Fibroblast of mammary gland (primary cell): ENCODE results near the gene RELN.

ENCODE experiments used
- DNase-seq: peaks from one replicate; pipeline ENCODE4 v3.0.0-alpha.2; 2010; ENCODE audit warnings: low read depth
- H3K4me3 ChIP-seq: 2 replicates; pipeline ENCODE4 v1.5.1; 2011; ENCODE audit warnings: low read depth, mild to moderate bottlenecking, low read length, moderate library complexity; ENCODE audit not compliant: control insufficient read depth
- CTCF ChIP-seq: conservative IDR thresholded peaks from 2 replicates; pipeline ENCODE4 v1.5.1; 2011; ENCODE audit warnings: low read depth, low read length, inconsistent platforms; ENCODE audit not compliant: control insufficient read depth, insufficient read depth

Gene RELN

GRCh38 chr7:103690242-103690974, 299.1 kb downstream of the RELN start:
- TF ChIP-seq CTCF, result no peak
- no peak for DNase-seq
- no peak overlapping the region for H3K4me3 ChIP-seq

GRCh38 chr7:103689255-103689654, 300.2 kb downstream of the RELN start:
- TF ChIP-seq CTCF, result no peak
- peak; percentile 19 for DNase-seq
- no peak overlapping the region for H3K4me3 ChIP-seq

GRCh38 chr7:103687951-103688350, 301.5 kb downstream of the RELN start:
- DNase-seq, result no peak
- TF ChIP-seq CTCF, result no peak

GRCh38 chr7:103687272-103687671, 302.2 kb downstream of the RELN start:
- TF ChIP-seq CTCF, result no peak
- no peak for DNase-seq
- no peak overlapping the region for H3K4me3 ChIP-seq

More at GRCh38 chr7:103687951-103688350, 301.5 kb downstream of the RELN start:
- no peak overlapping the region for H3K4me3 ChIP-seq

GRCh38 chr7:103686763-103687162, 302.7 kb downstream of the RELN start:
- H3K4me3 ChIP-seq, result no peak overlapping the region
- no peak for DNase-seq
- no peak for TF ChIP-seq CTCF

GRCh38 chr7:103686064-103686463, 303.4 kb downstream of the RELN start:
- TF ChIP-seq CTCF, result no peak
- H3K4me3 ChIP-seq, result no peak overlapping the region

GRCh38 chr7:103685646-103686045, 303.8 kb downstream of the RELN start:
- DNase-seq, result no peak
- TF ChIP-seq CTCF, result no peak
- no peak overlapping the region for H3K4me3 ChIP-seq

More at GRCh38 chr7:103686064-103686463, 303.4 kb downstream of the RELN start:
- no peak for DNase-seq
